GM23338 (cell line): ENCODE results near the gene KCNMA1. TPM values are rescaled to one million over a fixed set of nuclear protein-coding genes. Genes with fewer than 3 reads are reported as not detected.

Experiments used
- ATAC-seq: fragments of 200-7000 bp; cut with Tn5 transposase; 3 replicates; pipeline ENCODE4 v1.9.1; 2020
- DNase-seq: peaks from one replicate; pipeline ENCODE4 v3.0.0-alpha.2; 2015; ENCODE audit warnings: low spot score
- H2AFZ ChIP-seq: fragments of 200-600 bp; sonication (generic); 2 replicates; pipeline ENCODE4 v1.8.0; 2016; ENCODE audit warnings: antibody characterized with exemption, mild to moderate bottlenecking, moderate library complexity
- H3F3A ChIP-seq: fragments of 200-600 bp; sonication (generic); replicated peaks from 2 replicates; pipeline ENCODE4 v1.8.0; 2017; ENCODE audit warnings: antibody characterized with exemption, mixed run types, low read depth
- H3K27ac ChIP-seq: fragments of 200-600 bp; sonication (generic); 2 replicates; pipeline ENCODE4 v1.6.1; 2016; ENCODE audit warnings: low read depth
- H3K27me3 ChIP-seq: fragments of 200-600 bp; sonication (generic); 2 replicates; pipeline ENCODE4 v1.8.0; 2016; ENCODE audit warnings: mild to moderate bottlenecking, mixed run types, moderate library complexity; ENCODE audit not compliant: insufficient read depth
- H3K36me3 ChIP-seq: fragments of 200-600 bp; sonication (generic); 2 replicates; pipeline ENCODE4 v1.8.0; 2016; ENCODE audit warnings: mild to moderate bottlenecking; ENCODE audit not compliant: insufficient read depth
- H3K4me1 ChIP-seq: fragments of 200-600 bp; sonication (generic); 2 replicates; pipeline ENCODE4 v1.8.0; 2016; ENCODE audit warnings: mild to moderate bottlenecking, moderate library complexity; ENCODE audit not compliant: insufficient read depth
- H3K4me2 ChIP-seq: fragments of 200-600 bp; sonication (generic); 2 replicates; pipeline ENCODE4 v1.7.1; 2017; ENCODE audit warnings: mixed run types
- H3K4me3 ChIP-seq: fragments of 200-600 bp; sonication (generic); 2 replicates; pipeline ENCODE4 v1.6.1; 2016; ENCODE audit warnings: mixed run types
- H3K79me2 ChIP-seq: fragments of 200-600 bp; sonication (generic); replicated peaks from 2 replicates; pipeline ENCODE4 v1.8.0; 2017; ENCODE audit warnings: mild to moderate bottlenecking; ENCODE audit not compliant: insufficient read depth
- H3K9me2 ChIP-seq: fragments of 200-600 bp; sonication (generic); 2 replicates; pipeline ENCODE4 v1.8.0; 2017; ENCODE audit not compliant: insufficient read depth
- H4K20me1 ChIP-seq: fragments of 200-600 bp; sonication (generic); replicated peaks from 2 replicates; pipeline ENCODE4 v1.8.0; 2017; ENCODE audit warnings: mild to moderate bottlenecking; ENCODE audit not compliant: insufficient read depth
- H3K27ac Mint-ChIP-seq: 2 replicates; pipeline ENCODE4 v1.8.0; 2020; ENCODE audit warnings: inconsistent platforms, mild to moderate bottlenecking, moderate library complexity, mixed read lengths
- H3K27me3 Mint-ChIP-seq: 3 replicates; pipeline ENCODE4 v1.8.0; 2022; ENCODE audit warnings: low read depth, mild to moderate bottlenecking, moderate library complexity, mixed read lengths, inconsistent platforms; ENCODE audit not compliant: insufficient read depth, poor library complexity
- H3K36me3 Mint-ChIP-seq: 3 replicates; pipeline ENCODE4 v1.8.0; 2021; ENCODE audit warnings: low read depth, mild to moderate bottlenecking, inconsistent platforms, moderate library complexity, mixed read lengths
- H3K4me1 Mint-ChIP-seq: 3 replicates; pipeline ENCODE4 v1.8.0; 2020; ENCODE audit warnings: mild to moderate bottlenecking, inconsistent platforms, mixed read lengths
- H3K4me3 Mint-ChIP-seq: 3 replicates; pipeline ENCODE4 v1.8.0; 2021; ENCODE audit warnings: moderate library complexity, mild to moderate bottlenecking, inconsistent platforms, mixed read lengths
- H3K9me3 Mint-ChIP-seq: 3 replicates; pipeline ENCODE4 v1.8.0; 2020; ENCODE audit warnings: moderate library complexity, mild to moderate bottlenecking, inconsistent platforms, mixed read lengths
- CREB1 ChIP-seq: fragments of 250-450 bp; sonication (Bioruptor Pico); IDR thresholded peaks from 2 replicates; pipeline ENCODE4 v1.5.0; 2020; ENCODE audit warnings: low read depth, mild to moderate bottlenecking, moderate library complexity
- CTCF ChIP-seq, 2 experiments: fragments of 200-600 bp in 1 of 2; sonication (generic) in 1 of 2; conservative IDR thresholded peaks; 2 replicates each; pipeline versions ENCODE4 v1.5.1 to v1.6.1; 2016 to 2017; ENCODE audit warnings: antibody characterized with exemption in 2 of 2, low read depth in 2 of 2, mild to moderate bottlenecking in 2 of 2, moderate library complexity in 1 of 2
- ETS1 ChIP-seq: IDR thresholded peaks from 2 replicates; pipeline ENCODE4 v1.6.1; 2016; ENCODE audit warnings: antibody characterized with exemption
- EZH2 ChIP-seq: fragments of 200-600 bp; sonication (generic); IDR thresholded peaks from one replicate; pipeline ENCODE4 v1.8.0; 2017; ENCODE audit warnings: antibody characterized with exemption, mild to moderate bottlenecking, low read depth; ENCODE audit not compliant: unreplicated experiment
- EZH2phosphoT487 ChIP-seq: fragments of 200-600 bp; sonication (generic); IDR thresholded peaks from one replicate; pipeline ENCODE4 v1.8.1; 2018; ENCODE audit warnings: antibody characterized with exemption; ENCODE audit not compliant: unreplicated experiment
- JUNB ChIP-seq: IDR thresholded peaks from one replicate; pipeline ENCODE4 v1.6.1; 2016; ENCODE audit warnings: antibody characterized with exemption; ENCODE audit not compliant: unreplicated experiment
- NANOG ChIP-seq: IDR thresholded peaks from 2 replicates; pipeline ENCODE4 v1.6.1; 2016; ENCODE audit warnings: antibody characterized with exemption, borderline replicate concordance
- POLR2AphosphoS5 ChIP-seq: IDR thresholded peaks from 2 replicates; pipeline ENCODE4 v1.6.1; 2016; ENCODE audit warnings: antibody characterized with exemption, low read depth
- REST ChIP-seq: IDR thresholded peaks from one replicate; pipeline ENCODE4 v1.6.1; 2018; ENCODE audit warnings: antibody characterized with exemption; ENCODE audit not compliant: unreplicated experiment
- STAT1 ChIP-seq: IDR thresholded peaks from one replicate; pipeline ENCODE4 v1.6.1; 2016; ENCODE audit warnings: antibody characterized with exemption; ENCODE audit not compliant: unreplicated experiment
- ZNF114 ChIP-seq: fragments of 250-450 bp; sonication (Bioruptor Pico); IDR thresholded peaks from 2 replicates; pipeline ENCODE4 v1.5.0; 2020; ENCODE audit warnings: mild to moderate bottlenecking, moderate library complexity
- ZNF331 ChIP-seq: fragments of 250-450 bp; sonication (Bioruptor Pico); IDR thresholded peaks from 2 replicates; pipeline ENCODE4 v1.5.0; 2020; ENCODE audit warnings: low read depth, mild to moderate bottlenecking, moderate library complexity
- ZNF462 ChIP-seq: fragments of 250-450 bp; sonication (Bioruptor Pico); IDR thresholded peaks from 2 replicates; pipeline ENCODE4 v1.5.0; 2020; ENCODE audit warnings: mild to moderate bottlenecking, moderate library complexity
- polyA plus RNA-seq: library from polyadenylated mRNA; unstranded; fragments of >200 nt; fragmentation: Nextera tagmentation; extraction: Ambion mirVana; gene quantifications from 2 replicates; pipeline ENCODE4 v1.2.1, GENCODE V29; 2016
- total RNA-seq: library from RNA; depleted of rRNA; stranded (reverse); fragments of >200 nt; shearing (Covaris generic); gene quantifications from 2 replicates; pipeline ENCODE4 v1.2.3, GENCODE V29; 2014

KCNMA1 gene
- total and polyA plus RNA-seq, 2 experiments from 2014 or later = 8.2 to 9.0 TPM

- no peaks in the 10 kb centered on the region for H4K20me1 ChIP-seq
- ATAC-seq (no peak), DNase-seq (no peak)
- no peaks in the 10 kb centered on the region for H3K9me3 Mint-ChIP-seq
- TF ChIP-seq CREB1 (CRISPR knock-in tag) = no peak
- no peak for TF ChIP-seq STAT1
- TF ChIP-seq ETS1 = no peak
- TF ChIP-seq NANOG = no peak
- TF ChIP-seq ZNF114 = no peak
- TF ChIP-seq CTCF (conservative IDR thresholded peaks at IDR 0.05; ENCODE audit: low read depth in 2 of 2) = no peak
- no peak for TF ChIP-seq POLR2AphosphoS5
- TF ChIP-seq EZH2 = no peak
- no peak for TF ChIP-seq JUNB
- TF ChIP-seq EZH2phosphoT487 = no peak
- no peak for TF ChIP-seq ZNF331 (CRISPR knock-in tag)
- no peak for TF ChIP-seq REST
- TF ChIP-seq ZNF462 (CRISPR knock-in tag) = no peak
- no peaks in the 10 kb centered on the region for H3K36me3 Mint-ChIP-seq
- H3K79me2 ChIP-seq = no peaks in the 10 kb centered on the region
- H3K27me3 ChIP-seq = no peaks in the 10 kb centered on the region
- H3K4me2 ChIP-seq = no peak overlapping the region
- no peak overlapping the region for H3K27ac Mint-ChIP-seq
- H3K36me3 ChIP-seq = no peaks in the 10 kb centered on the region
- H3K4me3 ChIP-seq = no peak overlapping the region
- H3K4me3 Mint-ChIP-seq = no peak overlapping the region
- no peaks in the 10 kb centered on the region; the same call in 1 of the 2 replicates for H3K9me2 ChIP-seq
- H3K27me3 Mint-ChIP-seq = peaks cover 2% of the 10 kb centered on the region
- no peaks in the 10 kb centered on the region for H3K4me1 ChIP-seq
- no peak overlapping the region for H3K27ac ChIP-seq
- H2AFZ ChIP-seq = no peak overlapping the region
- H3K4me1 Mint-ChIP-seq = peaks cover 8% of the 10 kb centered on the region
- no peaks in the 10 kb centered on the region for H3F3A ChIP-seq
These were observed 473.8 kb downstream of the KCNMA1 start for GRCh38 chr10:77163670-77164348.
